Mesendoderm (in vitro differentiated cells): Measurements from ENCODE around the gene EEIG1.

Experiments used
- DNase-seq: peaks from one replicate; pipeline ENCODE4 v3.0.0; 2013
- H2AK5ac ChIP-seq: 2 replicates; pipeline ENCODE4 v1.6.1; 2013; ENCODE audit warnings: low read length, inconsistent platforms
- H2BK120ac ChIP-seq: 2 replicates; pipeline ENCODE4 v1.6.1; 2013; ENCODE audit warnings: low read depth, mild to moderate bottlenecking, low read length, moderate library complexity, mixed read lengths
- H2BK15ac ChIP-seq: replicated peaks from 2 replicates; pipeline ENCODE4 v1.6.1; 2013; ENCODE audit warnings: low read depth, mild to moderate bottlenecking, moderate library complexity
- H2BK5ac ChIP-seq: 2 replicates; pipeline ENCODE4 v1.6.1; 2013; ENCODE audit warnings: low read length, inconsistent platforms
- H3K18ac ChIP-seq: 2 replicates; pipeline ENCODE4 v1.6.1; 2013; ENCODE audit warnings: mild to moderate bottlenecking, low read length, mixed read lengths
- H3K23ac ChIP-seq: one replicate; pipeline ENCODE4 v1.6.1; 2013; ENCODE audit warnings: low read length
- H3K27ac ChIP-seq: 2 replicates; pipeline ENCODE4 v1.5.1; 2013; ENCODE audit warnings: low read depth, mild to moderate bottlenecking, inconsistent platforms, low read length, moderate library complexity
- H3K27me3 ChIP-seq: 2 replicates; pipeline ENCODE4 v1.6.1; 2013; ENCODE audit warnings: low read length, control low read depth, mild to moderate bottlenecking, inconsistent platforms; ENCODE audit not compliant: insufficient read depth, poor library complexity
- H3K36me3 ChIP-seq: 2 replicates; pipeline ENCODE4 v1.6.1; 2013; ENCODE audit warnings: low read length, inconsistent platforms; ENCODE audit not compliant: control insufficient read depth, insufficient read depth
- H3K4ac ChIP-seq: one replicate; pipeline ENCODE4 v1.6.1; 2013; ENCODE audit warnings: low read depth, mild to moderate bottlenecking, low read length, moderate library complexity
- H3K4me1 ChIP-seq: 2 replicates; pipeline ENCODE4 v1.6.1; 2013; ENCODE audit warnings: low read depth, low read length, inconsistent platforms; ENCODE audit not compliant: control insufficient read depth
- H3K4me2 ChIP-seq: 2 replicates; pipeline ENCODE4 v1.6.1; 2013; ENCODE audit warnings: low read length
- H3K4me3 ChIP-seq: 2 replicates; pipeline ENCODE4 v1.5.1; 2013; ENCODE audit warnings: mild to moderate bottlenecking, low read length
- H3K56ac ChIP-seq: one replicate; pipeline ENCODE4 v1.6.1; 2013; ENCODE audit warnings: low read length
- H3K79me1 ChIP-seq: 2 replicates; pipeline ENCODE4 v1.6.1; 2013; ENCODE audit warnings: low read length, inconsistent platforms
- H3K79me2 ChIP-seq: 2 replicates; pipeline ENCODE4 v1.6.1; 2013; ENCODE audit warnings: mild to moderate bottlenecking, low read length; ENCODE audit not compliant: control insufficient read depth, insufficient read depth
- H3K9ac ChIP-seq: 2 replicates; pipeline ENCODE4 v1.6.1; 2013; ENCODE audit warnings: low read length, inconsistent platforms
- H4K5ac ChIP-seq: one replicate; pipeline ENCODE4 v1.6.1; 2013; ENCODE audit warnings: low read length
- H4K8ac ChIP-seq: one replicate; pipeline ENCODE4 v1.6.1; 2013; ENCODE audit warnings: low read depth, mild to moderate bottlenecking, control low read depth, low read length, moderate library complexity
- WGBS: extraction: QIAGEN DNeasy Blood & Tissue Kit; methylation state at CpG from one replicate; pipeline ENCODE4 v1.1.7; 2013; ENCODE audit warnings: low lambda C conversion rate, missing lambda C conversion rate; ENCODE audit not compliant: insufficient coverage; ENCODE audit errors: extremely low coverage; 5-methylcytosine and 5-hydroxymethylcytosine counted together

Gene EEIG1

DNA sequence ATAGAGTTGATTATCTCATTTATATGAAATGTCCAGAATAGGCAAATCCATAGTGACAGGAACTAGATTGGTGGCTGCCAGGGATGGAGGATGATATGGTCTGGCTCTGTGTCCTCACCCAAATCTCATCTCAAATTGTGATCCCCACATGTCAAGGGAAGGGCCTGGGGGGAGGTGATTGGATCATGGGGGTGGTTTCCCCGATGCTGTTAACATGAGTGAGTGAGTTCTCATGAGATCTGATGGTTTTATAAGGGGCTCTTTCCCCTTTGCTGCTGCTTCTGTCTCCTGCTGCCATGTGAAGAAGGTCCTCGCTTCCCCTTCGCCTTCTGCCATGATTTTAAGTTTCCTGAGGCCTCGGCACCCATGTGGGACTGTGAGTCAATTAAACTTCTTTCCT lies 21.4 kb downstream of the EEIG1 start:
- H3K56ac ChIP-seq, result no peak overlapping the region
- H3K79me2 ChIP-seq, result peaks cover 41% of the 10 kb centered on the region
- H3K27me3 ChIP-seq, result no peaks in the 10 kb centered on the region
- no peak overlapping the region for H2BK15ac ChIP-seq
- peaks cover 28% of the 10 kb centered on the region for H3K79me1 ChIP-seq
- H3K27ac ChIP-seq, result no peak overlapping the region
- no peak overlapping the region for H2AK5ac ChIP-seq
- H3K36me3 ChIP-seq, result no peaks in the 10 kb centered on the region
- H4K5ac ChIP-seq, result no peak overlapping the region
- no peak overlapping the region for H3K18ac ChIP-seq
- H3K4me3 ChIP-seq, result no peak overlapping the region
- no peak overlapping the region for H2BK5ac ChIP-seq
- no peak overlapping the region for H2BK120ac ChIP-seq
- DNase-seq, result no peak
- H3K23ac ChIP-seq, result no peak overlapping the region
- no peak overlapping the region for H3K4me2 ChIP-seq
- no peak overlapping the region for H3K4ac ChIP-seq
- WGBS, result no CpG with 5 or more reads among the region's 4 CpGs
- no peak overlapping the region for H4K8ac ChIP-seq
- H3K9ac ChIP-seq, result no peak overlapping the region
- no peaks in the 10 kb centered on the region for H3K4me1 ChIP-seq

DNA sequence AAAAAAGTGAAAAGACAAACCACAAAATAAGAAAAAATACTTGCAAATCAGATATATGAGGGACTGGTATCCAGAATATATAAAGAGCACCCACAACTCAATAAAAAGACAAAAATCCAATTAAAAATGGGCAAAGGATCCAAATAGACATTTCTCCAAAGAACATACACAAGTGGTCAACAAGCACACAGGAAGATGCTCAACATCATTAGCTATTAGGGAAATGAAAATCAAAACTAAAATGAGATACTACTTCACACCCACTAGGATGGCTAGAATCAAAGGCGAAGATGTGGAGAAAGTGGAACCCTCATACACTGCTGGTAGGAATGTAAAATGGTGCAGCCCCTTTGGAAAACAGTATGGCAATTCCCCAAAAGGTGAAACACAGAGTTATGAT lies 22.1 kb downstream of the EEIG1 start:
- Histone ChIP-seq H3K79me2 (peaks cover 40% of the 10 kb centered on the region), H4K5ac (no peak overlapping the region), H2AK5ac (no peak overlapping the region), H3K27ac (no peak overlapping the region), H3K4me2 (no peak overlapping the region), H3K56ac (no peak overlapping the region), H4K8ac (no peak overlapping the region), H3K27me3 (no peaks in the 10 kb centered on the region), H3K4me3 (no peak overlapping the region), H2BK120ac (no peak overlapping the region), H3K9ac (no peak overlapping the region), H3K79me1 (peaks cover 33% of the 10 kb centered on the region), H3K18ac (no peak overlapping the region), H3K36me3 (no peaks in the 10 kb centered on the region), H3K4ac (no peak overlapping the region), H3K4me1 (no peaks in the 10 kb centered on the region), H2BK5ac (no peak overlapping the region), H2BK15ac (no peak overlapping the region), H3K23ac (no peak overlapping the region)
- no peak for DNase-seq
- WGBS, result no CpG with 5 or more reads among the region's 1 CpG

DNA sequence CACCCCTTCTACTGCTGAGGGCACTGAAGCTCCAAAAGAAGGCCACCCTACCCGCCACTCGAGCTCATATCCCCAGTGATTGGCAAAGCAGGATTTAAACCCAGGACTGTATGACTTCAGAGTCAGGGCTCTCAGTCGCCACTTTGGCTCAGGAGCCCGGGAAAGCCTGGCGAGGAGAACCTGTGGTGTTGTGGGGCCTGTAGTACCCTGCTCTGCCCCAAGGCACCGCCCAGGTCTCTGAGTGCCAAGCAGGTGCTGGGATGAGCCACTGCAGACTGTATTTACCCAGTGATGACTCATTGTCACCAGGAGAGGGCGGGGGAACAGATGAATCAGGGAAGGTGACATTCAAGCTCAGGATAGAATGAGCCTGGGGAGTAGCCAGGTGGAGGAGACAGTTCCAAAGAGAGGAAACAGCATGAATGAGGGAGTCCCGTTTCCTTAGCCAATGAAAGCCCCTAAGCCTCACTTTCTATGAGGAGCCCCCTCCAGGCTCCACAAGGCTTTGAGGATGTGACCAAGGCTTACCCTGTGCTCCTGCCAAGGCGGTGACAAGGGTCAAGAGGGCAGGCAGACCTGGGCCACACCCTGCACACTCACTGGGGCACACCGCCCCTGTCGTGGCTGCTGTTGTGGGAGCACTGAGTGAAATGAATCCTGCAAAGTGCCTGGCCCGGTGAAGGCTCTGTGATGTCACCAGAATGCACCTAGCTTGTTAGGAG lies 25.3 kb downstream of the EEIG1 start:
- H4K5ac ChIP-seq, result no peak overlapping the region
- peaks cover 21% of the 10 kb centered on the region for H3K79me1 ChIP-seq
- H3K4me2 ChIP-seq, result no peak overlapping the region
- WGBS, result no CpG with 5 or more reads among the region's 12 CpGs
- H3K79me2 ChIP-seq, result peaks cover 26% of the 10 kb centered on the region
- no peaks in the 10 kb centered on the region for H3K27me3 ChIP-seq
- no peak overlapping the region for H2AK5ac ChIP-seq
- no peaks in the 10 kb centered on the region for H3K4me1 ChIP-seq
- H3K56ac ChIP-seq, result no peak overlapping the region
- no peak overlapping the region for H3K9ac ChIP-seq
- peak; percentile 96 for DNase-seq
- H3K27ac ChIP-seq, result no peak overlapping the region
- no peaks in the 10 kb centered on the region for H3K36me3 ChIP-seq
- H3K18ac ChIP-seq, result no peak overlapping the region
- H2BK120ac ChIP-seq, result no peak overlapping the region
- H3K23ac ChIP-seq, result no peak overlapping the region
- no peak overlapping the region for H4K8ac ChIP-seq
- no peak overlapping the region for H2BK15ac ChIP-seq
- no peak overlapping the region for H3K4ac ChIP-seq
- H2BK5ac ChIP-seq, result no peak overlapping the region
- H3K4me3 ChIP-seq, result no peak overlapping the region

DNA sequence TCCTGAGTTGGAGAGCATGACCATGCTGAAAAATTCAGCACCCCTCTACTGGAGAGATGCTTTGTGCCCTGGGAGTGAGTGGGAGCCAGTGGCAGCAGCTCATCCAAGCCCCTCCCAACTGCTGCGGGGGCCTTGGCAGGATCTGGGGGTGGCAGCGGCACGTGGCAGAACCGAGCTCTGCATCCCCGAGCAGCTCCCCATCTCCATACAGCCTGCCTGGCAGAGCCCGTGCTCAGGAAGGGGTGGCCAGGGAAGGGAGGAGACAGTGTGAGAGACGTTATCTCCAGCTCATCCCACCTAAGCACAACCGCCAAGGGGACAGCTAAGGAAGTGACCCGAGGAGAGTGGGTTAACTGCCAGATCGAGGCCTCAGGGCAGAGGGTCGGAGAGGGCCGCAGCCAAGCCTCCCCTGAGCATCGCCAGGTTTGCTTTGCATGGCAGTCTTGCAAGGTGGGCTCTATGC lies 25.9 kb downstream of the EEIG1 start:
- no peak overlapping the region for H3K4me2 ChIP-seq
- H4K5ac ChIP-seq, result no peak overlapping the region
- no peak overlapping the region for H3K4me3 ChIP-seq
- H3K27ac ChIP-seq, result no peak overlapping the region
- no peak overlapping the region for H3K9ac ChIP-seq
- no peaks in the 10 kb centered on the region for H3K27me3 ChIP-seq
- no peak for DNase-seq
- H2BK5ac ChIP-seq, result no peak overlapping the region
- H3K23ac ChIP-seq, result no peak overlapping the region
- H2AK5ac ChIP-seq, result no peak overlapping the region
- no peaks in the 10 kb centered on the region for H3K36me3 ChIP-seq
- no peak overlapping the region for H3K56ac ChIP-seq
- H3K4ac ChIP-seq, result no peak overlapping the region
- no peak overlapping the region for H4K8ac ChIP-seq
- no peak overlapping the region for H3K18ac ChIP-seq
- H2BK15ac ChIP-seq, result no peak overlapping the region
- H3K79me2 ChIP-seq, result peaks cover 24% of the 10 kb centered on the region
- H2BK120ac ChIP-seq, result no peak overlapping the region
- peaks cover 18% of the 10 kb centered on the region for H3K79me1 ChIP-seq
- no peaks in the 10 kb centered on the region for H3K4me1 ChIP-seq
- no CpG with 5 or more reads among the region's 13 CpGs for WGBS

DNA sequence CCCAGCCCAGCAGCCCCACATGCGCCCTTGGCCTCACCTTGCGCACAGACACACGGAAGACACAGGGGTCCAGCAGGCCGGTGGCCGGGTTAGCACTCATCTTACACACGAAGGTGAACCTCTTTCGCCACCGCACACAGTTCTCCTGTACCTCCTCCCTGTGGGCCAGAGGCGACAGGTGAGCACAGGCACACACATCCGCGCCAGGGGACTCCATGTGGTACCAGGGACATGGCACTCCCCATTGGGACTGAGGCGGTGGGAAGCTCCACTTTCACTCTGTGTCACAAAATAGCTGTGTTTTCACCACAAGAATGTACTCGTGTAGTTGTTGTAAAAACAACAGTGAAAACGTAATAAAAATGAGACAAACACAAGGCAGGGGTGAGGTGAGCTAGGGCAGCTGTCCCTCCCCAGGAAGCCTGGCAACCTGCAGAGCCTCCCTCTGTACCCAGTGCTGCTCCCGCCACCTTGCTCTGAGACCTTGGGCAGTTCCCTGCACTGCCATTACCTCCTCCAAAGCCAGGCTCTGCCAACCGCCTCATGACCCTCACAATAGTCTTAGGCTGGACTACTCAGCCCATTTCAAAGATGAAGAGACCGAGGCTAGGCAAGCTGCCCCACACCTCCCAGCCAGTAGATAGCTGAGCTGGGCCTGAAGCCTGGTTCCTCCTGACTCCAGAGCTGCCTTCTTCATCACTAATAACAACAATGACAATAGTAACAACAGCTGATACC lies 26.9 kb downstream of the EEIG1 start:
- Histone ChIP-seq H3K79me1 (peaks cover 18% of the 10 kb centered on the region), H3K56ac (no peak overlapping the region), H3K36me3 (no peaks in the 10 kb centered on the region), H4K5ac (no peak overlapping the region), H3K4me3 (no peak overlapping the region), H3K9ac (no peak overlapping the region), H3K23ac (no peak overlapping the region), H3K18ac (no peak overlapping the region), H3K27ac (no peak overlapping the region), H3K4me2 (no peak overlapping the region), H3K79me2 (peaks cover 23% of the 10 kb centered on the region), H3K27me3 (no peaks in the 10 kb centered on the region), H2BK120ac (no peak overlapping the region), H3K4me1 (no peaks in the 10 kb centered on the region), H3K4ac (no peak overlapping the region), H2BK5ac (no peak overlapping the region), H4K8ac (no peak overlapping the region), H2BK15ac (no peak overlapping the region), H2AK5ac (no peak overlapping the region)
- no CpG with 5 or more reads among the region's 17 CpGs for WGBS
- no peak for DNase-seq
